Keratinocyte (primary cell): Measurements from ENCODE around the gene VIPR1. TPM values are rescaled to one million over a fixed set of nuclear protein-coding genes. Genes with fewer than 3 reads are reported as not detected.

Experiments
- DNase-seq: peaks from one replicate; pipeline ENCODE4 v3.0.0-alpha.2; 2011; ENCODE audit warnings: low read depth, missing footprints, low spot score
- FAIRE-seq: peaks from 2 replicates; lab custom pipeline; 2011; peaks lifted over from hg19 to GRCh38; lab: Jason Lieb, UNC
- H2AFZ ChIP-seq: 2 replicates; pipeline ENCODE4 v1.6.0; 2012; ENCODE audit warnings: low read length, control low read depth, inconsistent platforms; ENCODE audit not compliant: control insufficient read depth
- H3K27ac ChIP-seq: 2 replicates; pipeline ENCODE4 v1.5.1; 2011; ENCODE audit warnings: low read length; ENCODE audit not compliant: control insufficient read depth, insufficient read depth
- H3K27me3 ChIP-seq: 3 replicates; pipeline ENCODE4 v1.6.0; 2011; ENCODE audit warnings: low read length; ENCODE audit not compliant: control insufficient read depth, insufficient read depth; ENCODE audit errors: extremely low read depth
- H3K36me3 ChIP-seq, 2 experiments: 2 replicates in 1 of 2; 3 replicates in 1 of 2; pipeline ENCODE4 v1.5.1; 2011; ENCODE audit warnings: low read length in 2 of 2, mild to moderate bottlenecking in 1 of 2; ENCODE audit not compliant: control insufficient read depth in 2 of 2, insufficient read depth in 2 of 2; ENCODE audit errors: extremely low read depth in 1 of 2
- H3K4me1 ChIP-seq: 3 replicates; pipeline ENCODE4 v1.5.1; 2011; ENCODE audit warnings: low read length; ENCODE audit not compliant: control insufficient read depth, insufficient read depth; ENCODE audit errors: extremely low read depth
- H3K4me2 ChIP-seq: 3 replicates; pipeline ENCODE4 v1.6.0; 2011; ENCODE audit warnings: low read depth, low read length; ENCODE audit not compliant: control insufficient read depth, insufficient read depth; ENCODE audit errors: extremely low read depth
- H3K4me3 ChIP-seq, 3 experiments: fragments of 200-600 bp in 1 of 3; sonication (generic) in 1 of 3; 2 replicates in 2 of 3; 3 replicates in 1 of 3; pipeline ENCODE4 v1.5.1; 2011 to 2016; ENCODE audit warnings: low read length in 3 of 3, mild to moderate bottlenecking in 3 of 3, control low read depth in 2 of 3, inconsistent platforms in 1 of 3, low read depth in 1 of 3, mixed read lengths in 1 of 3, mixed run types in 1 of 3, moderate library complexity in 1 of 3; ENCODE audit not compliant: control insufficient read depth in 2 of 3, insufficient read depth in 2 of 3; ENCODE audit errors: extremely low read depth in 1 of 3
- H3K79me2 ChIP-seq: 2 replicates; pipeline ENCODE4 v1.6.0; 2012; ENCODE audit warnings: low read length; ENCODE audit not compliant: control insufficient read depth, insufficient read depth
- H3K9ac ChIP-seq: 3 replicates; pipeline ENCODE4 v1.6.0; 2011; ENCODE audit warnings: low read length; ENCODE audit not compliant: control insufficient read depth, insufficient read depth; ENCODE audit errors: extremely low read depth
- H3K9me1 ChIP-seq: 3 replicates; pipeline ENCODE4 v1.6.0; 2011; ENCODE audit warnings: low read length; ENCODE audit not compliant: control insufficient read depth, insufficient read depth; ENCODE audit errors: extremely low read depth
- H3K9me3 ChIP-seq: 2 replicates; pipeline ENCODE4 v1.5.1; 2012; ENCODE audit warnings: low read depth, low read length; ENCODE audit not compliant: control insufficient read depth
- H4K20me1 ChIP-seq: 3 replicates; pipeline ENCODE4 v1.6.0; 2011; ENCODE audit warnings: low read length; ENCODE audit not compliant: control insufficient read depth, insufficient read depth; ENCODE audit errors: extremely low read depth
- CTCF ChIP-seq, 3 experiments: IDR thresholded peaks in 1 of 3; conservative IDR thresholded peaks in 1 of 3; optimal IDR thresholded peaks in 1 of 3; 2 replicates in 2 of 3; 3 replicates in 1 of 3; pipeline versions ENCODE3 to v1.5.1; 2011; ENCODE audit warnings: low read length in 3 of 3, mild to moderate bottlenecking in 3 of 3, moderate library complexity in 2 of 3, control low read depth in 1 of 3, inconsistent platforms in 1 of 3; ENCODE audit not compliant: insufficient read depth in 2 of 3; ENCODE audit errors: extremely low read depth in 1 of 3
- EZH2 ChIP-seq: IDR thresholded peaks from one replicate; pipeline ENCODE4 v1.6.1; 2012; ENCODE audit warnings: inconsistent platforms, mild to moderate bottlenecking, low read length, moderate library complexity
- dilution Hi-C: fragments of 300-500 bp; cut with MboI; formaldehyde crosslinking; loops from one replicate; pipeline ENCODE4 v1.7.0; 2020; ENCODE audit warnings: low sequenced_read_pairs; ENCODE audit not compliant: extremely low pct_ligation_motif_present
- polyA plus RNA-seq, 5 experiments: library from polyadenylated mRNA; depleted of rRNA in 3 of 5; stranded (reverse) in 3 of 5; stranded (forward) in 1 of 5; unstranded in 1 of 5; fragments of >200 nt; gene quantifications; 1 replicate in 1 of 5; 2 replicates in 3 of 5; 3 replicates in 1 of 5; pipeline versions ENCODE4 v1.2.1 to v1.2.3, GENCODE V29; 2011 to 2012; ENCODE audit warnings: missing spikeins in 2 of 5, low read depth in 1 of 5, low replicate concordance in 1 of 5

VIPR1 gene
- polyA plus RNA-seq, 1 donor (not counting 4 experiments of a cell fraction or from before 2014, with no cell fraction given), result 4.5 TPM

DNA sequence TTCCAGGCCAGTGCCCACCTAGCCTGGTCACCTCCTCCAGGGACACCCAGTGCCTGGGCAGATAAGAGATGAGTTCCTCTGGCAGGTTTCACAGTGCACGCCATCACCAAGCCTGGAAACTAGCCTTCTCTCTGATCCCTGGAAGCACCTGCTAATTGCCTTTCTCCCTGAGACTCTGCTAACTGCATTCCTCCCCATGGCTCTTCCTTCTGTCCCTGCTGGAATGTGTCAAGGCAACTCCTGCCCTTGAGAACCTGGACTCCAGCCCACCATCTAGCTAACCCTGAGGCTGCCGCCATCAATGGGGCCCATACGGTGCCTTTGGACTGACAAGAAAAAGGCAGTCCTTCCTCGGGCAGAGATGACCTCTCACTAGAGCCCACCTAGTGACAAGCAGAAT is 18.5 kb downstream of the VIPR1 start:
- no peak for DNase-seq
- FAIRE-seq, result no peak
- no peak overlapping the region for H3K4me2 ChIP-seq
- no peak overlapping the region for H3K27ac ChIP-seq
- no peaks in the 10 kb centered on the region for H3K79me2 ChIP-seq
- no peaks in the 10 kb centered on the region for H3K27me3 ChIP-seq
- H3K4me3 ChIP-seq, result no peak overlapping the region
- no peaks in the 10 kb centered on the region for H3K36me3 ChIP-seq
- H3K9me3 ChIP-seq, result no peaks in the 10 kb centered on the region
- no peak overlapping the region for H2AFZ ChIP-seq
- peaks cover 17% of the 10 kb centered on the region for H3K4me1 ChIP-seq
- H3K9me1 ChIP-seq, result no peaks in the 10 kb centered on the region
- TF ChIP-seq EZH2, result no peak
- TF ChIP-seq CTCF (optimal IDR thresholded peaks at IDR 0.05 in 1 of 3, IDR thresholded peaks at IDR 0.05 in 1 of 3, conservative IDR thresholded peaks at IDR 0.05 in 1 of 3; ENCODE audit: extremely low read depth in 1 of 3, insufficient read depth in 2 of 3, low read length in 3 of 3), result no peak
- no peaks in the 10 kb centered on the region for H4K20me1 ChIP-seq
- H3K9ac ChIP-seq, result no peak overlapping the region
- dilution Hi-C loops, result no loop called here

GRCh38 chr3:42524751-42525150 is 22.3 kb downstream of the VIPR1 start:
- Histone ChIP-seq H4K20me1 (no peaks in the 10 kb centered on the region), H3K4me3 (no peak overlapping the region), H3K9me1 (no peaks in the 10 kb centered on the region), H2AFZ (no peak overlapping the region), H3K9ac (no peak overlapping the region), H3K79me2 (no peaks in the 10 kb centered on the region), H3K27me3 (no peaks in the 10 kb centered on the region), H3K36me3 (no peaks in the 10 kb centered on the region), H3K9me3 (no peaks in the 10 kb centered on the region), H3K4me1 (peaks cover 6% of the 10 kb centered on the region), H3K27ac (no peak overlapping the region), H3K4me2 (no peak overlapping the region)
- DNase-seq, result no peak
- FAIRE-seq, result no peak
- dilution Hi-C loops, result no loop called here
- TF ChIP-seq EZH2 (no peak), CTCF (optimal IDR thresholded peaks at IDR 0.05 in 1 of 3, IDR thresholded peaks at IDR 0.05 in 1 of 3, conservative IDR thresholded peaks at IDR 0.05 in 1 of 3; ENCODE audit: extremely low read depth in 1 of 3, insufficient read depth in 2 of 3, low read length in 3 of 3) (no peak)
